OCI-LY7 (cell line): ENCODE data around the gene SSRP1. TPM values are rescaled to one million over a fixed set of nuclear protein-coding genes. Genes with fewer than 3 reads are reported as not detected.

Source experiments
- BruUV-seq: library from RNA; stranded (reverse); fragments of 400-500 nt; replicated peaks from 2 replicates; lab custom pipeline; 2021; lab: Mats Ljungman, UMichigan
- CTCF ChIA-PET: fragments of 300-600 bp; sonication (Branson Sonifier 250); formaldehyde crosslinking; loops from one replicate; lab custom pipeline; 2022; ENCODE audit warnings: antibody characterized with exemption; ENCODE audit not compliant: unreplicated experiment; lab: Charles Lee
- POLR2A ChIA-PET: fragments of 300-600 bp; sonication (Branson Sonifier 250); formaldehyde crosslinking; loops from one replicate; lab custom pipeline; 2022; ENCODE audit warnings: antibody characterized with exemption; lab: Charles Lee
- DNase-seq: peaks from one replicate; pipeline ENCODE4 v3.0.0-alpha.2; 2015; ENCODE audit warnings: low spot score
- H2AFZ ChIP-seq: fragments of 200-600 bp; sonication (generic), shearing (Covaris generic); 2 replicates; pipeline ENCODE4 v1.6.1; 2014; ENCODE audit warnings: mild to moderate bottlenecking, antibody characterized with exemption, low read length, moderate library complexity
- H3K27ac ChIP-seq: fragments of 200-600 bp; sonication (generic); 2 replicates; pipeline ENCODE4 v1.5.1; 2014; ENCODE audit warnings: mixed run types, low read depth, mild to moderate bottlenecking, moderate library complexity, low read length, inconsistent platforms; ENCODE audit not compliant: poor library complexity, severe bottlenecking
- H3K36me3 ChIP-seq: fragments of 200-600 bp; sonication (generic); 2 replicates; pipeline ENCODE4 v1.6.1; 2014; ENCODE audit warnings: mild to moderate bottlenecking, antibody characterized with exemption, low read length, moderate library complexity, mixed read lengths; ENCODE audit not compliant: insufficient read depth
- H3K4me1 ChIP-seq: fragments of 200-600 bp; sonication (generic); 2 replicates; pipeline ENCODE4 v1.5.1; 2014; ENCODE audit warnings: mild to moderate bottlenecking, low read length; ENCODE audit not compliant: insufficient read depth, poor library complexity, severe bottlenecking
- H3K4me2 ChIP-seq: fragments of 200-600 bp; sonication (generic); 2 replicates; pipeline ENCODE4 v1.6.1; 2014; ENCODE audit warnings: mild to moderate bottlenecking, low read length
- H3K4me3 ChIP-seq: fragments of 200-600 bp; sonication (generic); 2 replicates; pipeline ENCODE4 v1.5.1; 2014; ENCODE audit warnings: mild to moderate bottlenecking, low read depth, low read length; ENCODE audit not compliant: poor library complexity, severe bottlenecking
- H3K79me2 ChIP-seq: fragments of 200-600 bp; sonication (generic); 2 replicates; pipeline ENCODE4 v1.6.1; 2016; ENCODE audit warnings: low read depth, mild to moderate bottlenecking, low read length, moderate library complexity, mixed read lengths; ENCODE audit not compliant: insufficient read depth
- H3K9me2 ChIP-seq: fragments of 200-600 bp; sonication (generic); 2 replicates; pipeline ENCODE4 v1.6.1; 2016; ENCODE audit warnings: mild to moderate bottlenecking, low read length, mixed read lengths; ENCODE audit not compliant: insufficient read depth
- H3K9me3 ChIP-seq: fragments of 200-600 bp; sonication (generic); 2 replicates; pipeline ENCODE4 v1.6.1; 2014; ENCODE audit warnings: mild to moderate bottlenecking, mixed run types, low read length, mixed read lengths
- H4K20me1 ChIP-seq: fragments of 200-600 bp; sonication (generic); 2 replicates; pipeline ENCODE4 v1.6.1; 2014; ENCODE audit warnings: mild to moderate bottlenecking, antibody characterized with exemption, low read length, moderate library complexity, mixed read lengths; ENCODE audit not compliant: insufficient read depth
- CTCF ChIP-seq: fragments of 200-600 bp; sonication (generic); conservative IDR thresholded peaks from 2 replicates; pipeline ENCODE4 v1.5.1; 2014; ENCODE audit warnings: mild to moderate bottlenecking, antibody characterized with exemption, low read length, moderate library complexity, mixed read lengths
- EZH2phosphoT487 ChIP-seq: fragments of 200-600 bp; sonication (generic); IDR thresholded peaks from 2 replicates; pipeline ENCODE4 v1.6.1; 2018; ENCODE audit warnings: low read depth, borderline replicate concordance, mild to moderate bottlenecking, mixed run types, antibody characterized with exemption, low read length, moderate library complexity, mixed read lengths
- intact Hi-C: fragments of 100-400 bp; cut with micrococcal nuclease; formaldehyde crosslinking; loops from one replicate; pipeline ENCODE4 v1.10.0; 2022; ENCODE audit not compliant: unreplicated experiment
- total RNA-seq, 2 experiments: library from RNA; depleted of rRNA in 1 of 2; stranded (reverse); fragments of >200 nt in 1 of 2; shearing (Covaris generic) in 1 of 2; gene quantifications; 2 replicates each; pipeline ENCODE4 v1.2.3, GENCODE V29; 2014 to 2022

Gene SSRP1
- total RNA-seq, 2 experiments from 2014 or later = 146 to 221 TPM

- H3K4me1 ChIP-seq = peaks cover 12% of the 10 kb centered on the region
Observed at GRCh38 chr11:57320067-57320718, 15.5 kb downstream of the SSRP1 start.

GRCh38 chr11:57318178-57318577 is 17.5 kb downstream of the SSRP1 start:
- ChIA-PET POLR2A (no interaction called here), CTCF (no interaction called here)
- no peak overlapping the region for H3K4me2 ChIP-seq

More at GRCh38 chr11:57320067-57320718, 15.5 kb downstream of the SSRP1 start:
- no peaks in the 10 kb centered on the region for H3K79me2 ChIP-seq
- no peaks in the 10 kb centered on the region for H4K20me1 ChIP-seq
- BruUV-seq = no TSS peak
- DNase-seq = no peak
- TF ChIP-seq EZH2phosphoT487 = no peak
- TF ChIP-seq CTCF = no peak
- no peak overlapping the region for H2AFZ ChIP-seq
- H3K4me3 ChIP-seq = no peak overlapping the region
- intact Hi-C loops = no loop called here
- H3K9me2 ChIP-seq = no peaks in the 10 kb centered on the region
- H3K4me2 ChIP-seq = no peak overlapping the region
- H3K9me3 ChIP-seq = no peaks in the 10 kb centered on the region
- ChIA-PET POLR2A (no interaction called here), CTCF (no interaction called here)
- H3K36me3 ChIP-seq = peaks cover 12% of the 10 kb centered on the region; the same call in 1 of the 2 replicates
- H3K27ac ChIP-seq = no peak overlapping the region

More at GRCh38 chr11:57318178-57318577, 17.5 kb downstream of the SSRP1 start:
- Histone ChIP-seq H3K9me3 (no peaks in the 10 kb centered on the region), H3K36me3 (peaks cover 12% of the 10 kb centered on the region; the same call in 1 of the 2 replicates), H3K9me2 (no peaks in the 10 kb centered on the region), H3K4me3 (no peak overlapping the region), H4K20me1 (no peaks in the 10 kb centered on the region), H2AFZ (no peak overlapping the region), H3K27ac (no peak overlapping the region), H3K79me2 (no peaks in the 10 kb centered on the region), H3K4me1 (peaks cover 2% of the 10 kb centered on the region)
- intact Hi-C loops = no loop called here
- TF ChIP-seq EZH2phosphoT487 (no peak), CTCF (no peak)
- DNase-seq = no peak
- no TSS peak for BruUV-seq
